Suppressor macrophage treated with lipopolysaccharide for 1 hour (primary cell): ENCODE results near the gene CRABP1.

Source experiments
- DNase-seq, 3 donors: peaks; one replicate each; pipeline ENCODE4 v3.0.0-alpha.2; 2020 to 2022

CRABP1 gene

DNA sequence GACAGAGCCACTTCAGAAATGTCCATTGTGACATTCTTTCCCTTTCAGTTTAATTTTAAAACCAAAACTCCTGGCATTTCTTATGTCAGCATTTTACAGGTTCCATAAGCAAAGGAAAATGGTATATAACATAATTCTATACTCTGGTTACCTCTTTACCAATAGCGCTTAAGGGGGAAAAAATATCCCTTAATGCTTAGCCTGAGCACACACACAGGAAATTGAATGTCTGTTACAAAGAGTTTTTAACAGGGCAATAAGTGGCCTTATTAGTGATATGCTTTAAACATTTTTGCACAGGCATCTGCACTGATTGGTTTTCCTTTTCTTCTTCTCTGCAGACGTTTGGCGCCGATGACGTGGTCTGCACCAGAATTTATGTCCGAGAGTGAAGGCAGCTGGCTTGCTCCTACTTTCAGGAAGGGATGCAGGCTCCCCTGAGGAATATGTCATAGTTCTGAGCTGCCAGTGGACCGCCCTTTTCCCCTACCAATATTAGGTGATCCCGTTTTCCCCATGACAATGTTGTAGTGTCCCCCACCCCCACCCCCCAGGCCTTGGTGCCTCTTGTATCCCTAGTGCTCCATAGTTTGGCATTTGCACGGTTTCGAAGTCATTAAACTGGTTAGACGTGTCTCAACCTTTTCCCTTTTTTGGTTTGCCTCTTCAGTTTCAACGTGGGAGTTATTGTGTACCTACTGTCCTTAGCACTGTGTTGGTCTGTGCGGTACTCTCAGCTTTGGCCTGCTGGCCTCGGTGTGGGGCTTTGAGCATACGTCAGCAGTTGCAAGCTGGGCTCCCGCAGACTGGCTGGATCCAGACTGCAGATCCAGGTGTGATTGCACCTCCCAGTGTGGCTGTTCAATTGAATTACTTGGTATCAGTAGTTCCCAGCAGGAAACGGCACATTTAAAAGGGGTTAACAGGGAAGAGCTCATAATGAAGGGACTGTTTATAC lies 7.7 kb downstream of the CRABP1 start:
- DNase-seq, result no peak

DNA sequence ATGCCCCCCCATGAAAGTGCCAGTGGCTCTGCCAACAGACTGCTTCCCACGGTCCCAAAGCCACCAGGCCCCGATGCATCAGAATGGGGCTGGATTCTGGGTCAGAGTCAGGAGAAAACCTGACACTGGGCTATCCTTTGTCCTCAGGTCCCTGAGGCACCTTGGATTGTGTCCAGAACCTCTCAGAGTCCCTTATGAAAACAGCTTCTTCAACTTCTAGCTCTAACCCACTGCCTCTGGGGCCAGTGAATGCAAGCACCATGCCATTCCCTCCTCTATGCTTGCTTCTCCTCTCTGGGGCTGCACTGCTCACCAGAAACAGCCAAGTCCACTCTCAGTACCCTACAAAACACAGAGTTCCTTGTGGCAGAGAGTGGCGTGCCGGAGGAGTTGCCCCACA lies 9.9 kb downstream of the CRABP1 start:
- no peak for DNase-seq

DNA sequence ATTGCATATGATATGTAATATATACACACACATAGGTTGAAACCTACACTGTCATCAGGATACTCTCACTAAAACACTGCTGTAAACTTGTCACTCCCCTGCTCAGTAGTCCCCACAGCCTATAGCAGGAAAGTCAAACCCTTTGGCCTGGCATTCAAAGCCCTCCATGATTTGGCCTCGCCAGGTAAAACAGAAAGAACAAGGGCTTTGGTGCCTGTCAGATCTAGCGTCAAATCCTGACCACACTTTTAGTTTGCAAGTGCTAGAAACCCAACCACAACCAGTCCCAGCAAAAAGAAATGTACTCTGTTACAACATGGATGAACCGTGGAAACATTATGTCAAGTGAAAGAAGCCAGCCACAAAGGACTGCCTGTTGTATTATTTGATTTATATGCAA lies 11.4 kb downstream of the CRABP1 start:
- DNase-seq, result no peak

DNA sequence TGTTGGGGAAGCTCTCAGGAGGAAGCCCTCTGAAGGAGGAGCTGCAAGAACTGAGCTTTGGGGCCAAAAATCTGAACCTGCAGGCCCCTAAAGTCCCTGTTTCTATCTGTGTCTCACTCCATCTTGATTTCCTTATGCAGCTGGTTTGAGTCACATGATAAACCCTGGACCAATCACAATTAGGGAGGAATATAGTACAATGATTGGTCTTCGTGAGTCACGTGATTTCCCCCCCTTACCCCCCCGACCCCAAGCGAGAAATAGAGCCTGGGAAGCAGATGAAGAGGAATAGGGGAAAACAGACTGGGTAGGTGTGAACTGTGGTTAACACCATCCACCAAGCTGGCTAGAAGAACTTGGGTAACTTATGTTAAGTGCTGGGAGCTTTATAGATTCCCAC lies 12.9 kb downstream of the CRABP1 start:
- DNase-seq, result no peak

DNA sequence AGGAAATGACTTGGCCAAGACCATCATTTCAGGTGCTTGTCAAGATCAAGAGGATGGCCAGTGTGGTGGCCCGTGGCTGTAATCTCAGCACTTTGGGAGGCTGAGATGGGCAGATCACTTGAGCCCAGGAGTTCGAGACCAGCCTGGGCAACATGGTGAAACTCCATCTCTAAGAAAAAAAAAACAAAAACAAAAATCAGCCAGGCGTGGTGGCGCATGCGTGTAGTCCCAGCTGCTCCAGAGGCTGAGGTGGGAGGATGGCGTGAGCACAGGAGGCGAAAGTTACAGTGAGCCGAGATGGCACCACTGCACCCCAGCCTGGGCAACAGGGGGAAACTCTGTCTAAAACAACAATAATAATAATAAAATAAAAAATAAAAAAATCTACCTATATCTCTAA lies 15.0 kb downstream of the CRABP1 start:
- DNase-seq, result no peak

DNA sequence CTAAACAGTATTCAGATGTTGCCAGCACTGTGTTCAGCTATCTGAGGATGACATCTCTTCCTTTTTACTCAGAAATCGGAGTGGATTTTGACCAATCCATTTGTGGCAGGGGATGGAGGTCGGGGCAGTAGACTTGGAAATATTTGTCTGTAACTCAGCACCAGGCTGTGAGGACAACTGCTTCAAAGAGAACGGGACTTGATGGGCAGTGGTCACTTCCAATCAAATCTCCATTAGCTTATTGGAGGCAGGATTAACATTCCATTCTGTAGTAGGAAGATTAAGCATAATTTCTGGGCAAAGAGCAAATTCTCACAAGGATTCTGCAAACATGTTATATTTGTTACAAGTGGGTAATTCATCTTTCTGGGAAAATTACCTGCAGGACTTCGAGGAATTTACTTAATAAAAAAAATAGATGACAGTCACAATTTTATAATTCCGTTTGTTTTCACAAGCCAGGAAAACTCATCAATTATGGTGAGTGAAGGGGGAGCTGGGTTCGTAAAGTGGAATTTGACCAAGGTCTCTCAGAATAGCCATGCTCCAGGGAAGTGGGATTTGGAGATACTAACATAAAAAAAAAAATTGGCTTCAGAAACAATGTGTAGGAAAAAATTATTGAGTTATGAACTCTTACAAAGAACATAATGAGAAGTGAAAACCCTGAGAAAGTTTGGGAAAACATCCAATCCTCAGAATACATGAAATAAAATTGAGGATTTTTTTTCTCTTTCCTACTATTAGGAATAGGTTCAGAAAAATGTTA lies 18.1 kb downstream of the CRABP1 start:
- DNase-seq, result no peak

DNA sequence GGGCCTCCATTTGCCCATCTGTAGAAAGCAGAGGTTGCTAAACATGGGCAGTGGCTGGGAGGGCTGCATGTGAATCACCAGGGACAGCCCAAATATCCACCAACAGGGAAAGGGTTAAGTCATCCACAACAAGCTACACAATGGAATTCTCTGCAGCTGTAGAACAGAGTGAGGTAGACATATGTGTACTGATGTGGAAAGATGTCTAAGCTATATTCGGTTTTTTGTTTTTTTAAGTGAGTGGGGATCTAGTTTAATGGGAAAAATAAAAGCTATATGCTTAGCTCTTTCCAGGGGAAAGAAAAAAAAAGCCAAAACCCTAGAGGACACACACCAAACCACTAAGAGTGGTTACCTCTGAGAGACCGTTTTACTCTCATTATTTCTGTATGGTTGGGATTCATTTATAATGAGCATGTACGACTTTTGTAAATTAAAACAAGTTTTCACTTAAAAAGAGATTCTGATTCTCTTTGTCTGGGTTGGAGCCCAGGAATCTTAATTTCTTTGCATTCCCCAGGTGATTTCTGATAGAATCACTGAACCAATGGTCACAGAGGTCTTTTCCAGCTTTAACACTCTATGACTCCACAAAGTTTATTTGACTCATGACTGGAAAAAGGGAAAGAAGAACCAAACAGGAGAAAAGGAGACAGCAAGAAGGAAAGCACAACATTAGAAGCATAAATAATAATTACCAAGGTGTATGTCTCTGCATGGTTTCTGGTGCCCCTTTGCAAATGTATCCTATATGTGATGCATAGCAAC lies 19.1 kb downstream of the CRABP1 start:
- no peak for DNase-seq

DNA sequence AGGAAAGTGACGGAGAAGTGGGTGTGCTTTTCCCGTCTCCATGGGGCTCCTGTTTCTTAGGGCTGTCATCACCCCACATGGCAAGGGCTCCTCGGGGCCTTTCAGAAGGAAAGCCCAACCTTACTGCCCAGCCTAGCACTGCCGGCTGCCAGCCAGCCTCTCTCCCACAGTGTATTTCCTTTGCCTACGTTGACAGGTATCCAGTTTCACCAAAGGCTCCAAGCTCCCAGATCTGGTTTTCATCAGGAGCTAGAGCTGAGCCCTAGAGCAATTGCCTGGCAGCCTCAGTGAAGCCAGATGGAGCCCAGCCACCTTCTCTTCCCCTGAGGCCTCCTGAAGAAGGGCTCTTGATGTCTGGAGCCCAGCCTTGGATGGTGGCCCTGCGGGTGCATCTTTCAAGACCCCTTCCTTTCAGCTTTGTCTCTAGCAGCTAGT lies 20.2 kb downstream of the CRABP1 start:
- DNase-seq, result no peak

DNA sequence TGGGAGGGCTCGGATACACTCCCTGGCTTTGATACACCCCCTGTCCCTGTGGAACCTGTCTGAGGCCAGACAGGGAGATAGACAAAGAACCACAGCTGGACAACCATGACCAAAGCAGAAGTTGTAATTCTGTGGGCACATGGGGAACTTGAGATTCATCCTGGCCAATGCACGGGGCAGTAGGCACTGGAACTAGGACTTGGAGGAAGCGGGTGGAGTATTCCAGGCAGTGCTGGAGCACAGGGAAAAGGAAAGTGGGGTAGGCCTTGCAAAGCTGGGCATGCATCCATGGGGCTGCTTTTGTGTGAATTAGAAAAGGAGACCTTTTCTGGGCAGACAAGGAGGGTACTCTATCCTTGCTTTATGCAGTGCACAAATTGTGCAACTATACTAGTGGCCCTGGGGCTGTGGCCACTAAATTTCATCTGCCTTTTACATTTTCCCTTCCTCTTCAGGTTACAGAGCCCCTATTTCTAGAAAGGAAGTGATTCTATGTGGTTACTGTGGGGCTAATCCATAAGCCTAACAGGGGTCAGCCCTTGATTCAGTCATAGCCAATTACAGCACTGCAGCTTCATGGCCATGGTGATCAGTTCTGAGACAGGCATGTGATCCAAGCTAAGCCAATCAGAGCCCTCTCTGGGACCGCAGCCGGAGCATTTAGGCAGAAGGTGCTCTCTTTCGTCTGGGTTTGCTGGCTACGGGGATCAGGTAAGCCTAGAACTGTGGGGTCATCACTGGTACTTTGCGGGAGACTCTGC lies 21.0 kb downstream of the CRABP1 start:
- DNase-seq, result peak; percentile 57 to 61 (median 58)

DNA sequence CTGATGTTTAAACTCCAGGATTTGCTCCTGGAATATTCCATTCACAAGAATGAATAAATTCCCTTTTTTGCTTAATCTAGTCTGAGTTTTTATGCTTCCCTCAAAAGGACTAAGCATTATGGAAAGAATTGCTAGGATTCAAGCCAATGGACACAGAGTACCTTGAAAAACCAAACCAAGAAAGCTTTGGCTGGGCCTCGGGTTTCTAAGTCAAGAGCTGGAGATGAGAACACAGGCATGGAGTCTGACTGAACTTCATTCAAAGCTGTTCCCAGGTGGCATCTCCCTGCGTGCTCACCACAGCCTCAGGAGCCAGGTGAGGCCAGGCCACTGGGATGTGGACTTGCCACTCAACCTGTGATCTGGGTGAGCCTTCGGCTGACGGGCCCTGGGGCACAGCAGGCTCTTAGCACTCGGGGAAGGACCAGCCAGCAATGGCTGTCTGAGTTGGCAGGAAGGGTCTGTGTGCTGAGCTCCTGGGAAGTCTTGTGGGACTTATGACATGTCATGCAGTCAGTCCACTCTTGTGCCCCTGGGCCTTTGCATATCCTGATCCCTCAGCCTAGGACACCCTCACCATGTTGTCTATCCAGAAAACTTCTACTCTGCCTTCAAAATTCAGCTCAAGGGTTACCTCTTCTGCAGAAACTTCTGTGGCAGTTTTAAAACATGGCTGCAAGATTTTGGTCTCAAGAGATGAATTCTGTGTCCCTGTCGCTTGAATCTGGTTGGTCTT lies 21.8 kb downstream of the CRABP1 start:
- DNase-seq, result no peak

DNA sequence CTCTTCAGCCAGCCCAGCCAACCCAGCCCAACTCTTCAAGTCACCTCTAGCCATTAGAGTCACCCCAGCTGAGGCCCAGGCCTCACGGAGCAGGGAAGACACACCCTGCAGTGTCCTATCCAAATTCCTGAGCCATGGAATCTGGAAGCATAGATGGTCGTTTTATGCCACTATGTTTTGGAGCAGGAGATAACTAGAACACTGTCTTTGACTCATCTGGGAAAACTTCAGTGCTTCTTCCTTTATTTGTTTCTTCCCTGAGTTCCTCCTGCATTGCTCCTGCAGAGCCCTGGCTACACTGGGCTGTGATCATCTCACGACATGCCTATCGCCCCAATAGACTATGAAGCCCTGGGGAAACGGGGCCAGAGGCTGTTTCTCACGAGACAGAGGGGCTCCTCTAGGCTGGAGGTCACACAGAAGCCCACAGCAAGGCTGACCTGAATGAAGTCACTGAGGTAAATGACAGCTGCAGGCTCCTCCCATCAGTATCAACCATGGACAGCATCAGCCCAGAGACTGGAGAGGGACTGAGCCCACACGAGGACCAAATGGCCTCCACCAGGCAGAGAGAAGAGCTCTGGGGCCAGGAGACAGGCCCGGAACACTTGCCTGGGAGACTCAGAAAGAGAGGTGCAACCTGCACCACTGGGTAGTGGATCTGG lies 22.7 kb downstream of the CRABP1 start:
- DNase-seq, result no peak

DNA sequence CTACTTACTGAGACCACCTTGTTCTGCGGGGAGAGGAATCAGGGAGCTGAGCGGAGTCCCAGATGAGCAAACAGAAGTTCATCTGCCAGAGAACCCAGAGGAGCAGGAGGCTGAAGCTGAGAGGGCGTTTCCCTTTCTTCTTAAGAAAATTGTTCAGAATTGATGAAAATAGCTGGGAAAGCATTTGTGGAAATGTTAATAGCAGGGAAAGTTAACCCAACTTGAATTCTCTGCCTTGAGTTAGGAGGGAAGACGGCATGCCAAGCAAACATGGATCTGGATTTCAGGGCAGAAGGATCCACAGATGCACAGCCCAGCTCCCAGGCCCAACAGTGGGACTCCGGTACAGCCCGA lies 23.2 kb downstream of the CRABP1 start:
- DNase-seq, result peak in 1 of 3 donors; percentile 4

DNA sequence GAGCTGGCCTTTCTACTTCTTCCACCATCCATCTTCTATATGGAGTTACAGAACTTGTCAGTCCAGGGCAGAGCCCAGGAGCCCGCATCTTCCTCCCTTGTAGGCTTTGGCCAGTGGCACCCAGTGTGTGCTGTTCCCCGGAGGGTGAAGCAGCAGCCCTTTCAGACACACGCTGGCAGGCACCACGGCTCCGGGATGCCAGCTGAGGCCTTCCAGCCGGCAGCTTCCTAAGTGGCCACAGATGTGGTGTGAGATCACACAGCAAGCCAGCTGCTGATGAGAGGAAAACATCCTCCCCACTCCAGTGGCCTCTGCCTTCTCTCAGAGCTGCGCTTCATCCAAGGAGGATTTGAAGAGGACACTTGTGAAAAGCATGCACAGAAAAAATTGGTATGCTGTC lies 24.1 kb downstream of the CRABP1 start:
- peak in 1 of 3 donors; percentile 8 for DNase-seq

DNA sequence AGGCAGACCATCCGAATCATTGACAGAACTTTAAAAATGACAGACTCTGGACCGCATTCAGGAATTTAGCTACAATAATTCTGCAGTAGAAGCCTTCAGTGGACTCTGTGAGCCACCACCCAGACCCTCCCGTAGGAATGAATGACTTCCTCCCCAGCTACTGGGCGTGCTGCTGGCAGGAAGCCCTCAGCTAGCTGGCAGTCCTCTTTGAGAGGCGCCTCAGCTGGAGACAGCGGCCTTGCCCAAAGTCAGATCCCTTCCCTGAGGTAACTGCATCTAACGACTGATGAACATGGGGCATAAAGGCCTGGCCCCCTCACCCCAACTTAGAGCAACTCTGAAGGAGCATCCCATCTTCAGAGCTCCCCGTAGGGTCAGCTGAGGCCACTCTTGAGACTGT lies 25.8 kb downstream of the CRABP1 start:
- DNase-seq, result peak in 2 of 3 donors; percentile 18

DNA sequence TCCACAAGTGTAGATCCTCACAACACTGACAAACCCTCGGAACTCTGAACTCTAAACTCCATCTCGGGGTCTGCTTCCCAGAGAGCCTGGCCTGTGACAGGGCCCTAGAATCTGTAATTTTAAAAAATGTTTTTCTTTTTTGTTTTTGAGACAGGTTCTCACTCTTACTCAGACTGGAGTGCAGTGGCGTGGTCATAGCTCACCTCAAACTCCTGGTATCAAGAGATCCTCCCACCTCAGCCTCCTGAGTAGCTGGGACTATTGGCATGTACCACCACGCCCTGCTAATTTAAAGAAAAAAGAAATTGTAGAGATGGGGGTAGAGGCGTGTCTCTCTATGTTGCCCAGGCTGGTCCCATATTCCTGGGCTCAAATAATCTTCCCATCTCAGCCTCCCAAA lies 26.2 kb downstream of the CRABP1 start:
- DNase-seq, result no peak

DNA sequence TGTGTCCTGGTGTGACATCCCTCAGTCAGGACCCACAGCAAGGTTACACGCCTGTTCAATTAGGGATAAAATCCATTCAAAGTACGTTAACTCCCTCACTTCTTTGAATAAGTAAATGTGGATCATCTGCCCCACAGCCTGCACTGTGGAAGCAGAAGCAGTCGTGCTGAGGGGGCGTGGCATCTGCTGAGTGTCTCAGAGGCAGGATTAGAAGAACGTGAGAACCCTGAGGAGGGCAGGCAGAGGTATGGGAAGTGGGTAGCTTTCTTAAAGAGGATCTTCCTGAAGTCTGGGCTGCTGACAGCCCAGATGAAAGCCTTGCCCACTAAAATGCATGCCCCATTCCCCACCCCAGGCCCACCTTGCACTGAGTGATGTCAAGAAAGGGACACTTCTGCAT lies 28.5 kb downstream of the CRABP1 start:
- peak; percentile 18 to 42 (median 38) for DNase-seq

DNA sequence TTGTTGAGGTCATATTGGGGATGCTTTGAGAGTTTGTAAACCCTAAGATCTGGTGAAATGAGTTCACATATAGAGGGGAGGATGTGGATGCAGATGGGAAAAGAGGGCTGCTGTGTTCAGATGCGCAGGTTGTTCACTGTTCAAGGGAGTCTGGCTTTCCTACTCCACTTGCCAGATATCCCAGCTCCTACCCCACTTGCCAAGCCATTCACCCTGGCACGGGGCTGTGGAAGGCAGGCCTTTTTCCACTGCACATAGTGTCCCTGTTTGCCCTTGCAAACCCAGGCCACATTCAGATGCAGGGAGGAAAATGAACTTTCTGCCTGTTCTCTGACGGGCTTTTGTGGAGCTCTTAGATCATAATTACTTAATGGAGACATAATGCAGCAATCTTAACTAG lies 29.0 kb downstream of the CRABP1 start:
- peak in 1 of 3 donors; percentile 14 for DNase-seq

DNA sequence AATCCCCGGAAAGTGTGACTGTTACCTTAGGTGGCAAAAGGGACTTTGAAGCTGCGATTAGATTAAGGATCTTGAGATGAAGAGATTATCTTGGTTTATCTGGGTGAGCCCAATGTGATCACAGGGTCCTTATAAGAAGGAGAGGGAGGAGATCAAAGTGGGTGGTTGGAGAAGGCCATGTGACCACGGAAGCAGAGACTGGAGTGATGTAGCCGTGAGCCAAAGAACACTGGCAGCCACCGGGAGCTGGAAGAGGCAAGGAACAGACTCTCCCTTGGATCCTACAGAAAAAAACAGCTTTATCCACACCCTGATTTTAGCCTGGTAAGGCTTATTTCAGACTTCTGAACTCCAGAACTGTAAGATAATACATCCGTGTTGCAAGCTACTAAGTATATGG lies 29.9 kb downstream of the CRABP1 start:
- DNase-seq, result no peak

DNA sequence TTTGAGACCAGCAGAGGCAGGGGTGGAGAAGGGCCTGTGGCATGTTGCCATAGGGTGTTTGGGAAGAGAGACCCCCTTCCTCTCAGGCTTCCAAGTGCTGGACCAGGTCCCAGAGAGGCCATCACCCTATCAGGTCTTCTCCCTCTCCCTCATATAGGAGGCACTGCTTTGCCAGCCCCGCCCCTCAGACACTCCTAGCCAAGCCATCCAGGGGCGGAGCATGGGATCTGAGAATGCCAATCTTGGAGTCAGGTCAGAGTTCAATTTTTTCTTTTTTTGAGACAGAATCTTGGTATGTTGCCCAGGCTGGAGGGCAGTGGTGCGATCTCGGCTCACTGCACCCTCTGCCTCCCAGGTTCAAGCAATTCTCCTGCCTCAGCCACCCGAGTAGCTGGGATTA lies 32.7 kb downstream of the CRABP1 start:
- peak in 1 of 3 donors; percentile 5 for DNase-seq

DNA sequence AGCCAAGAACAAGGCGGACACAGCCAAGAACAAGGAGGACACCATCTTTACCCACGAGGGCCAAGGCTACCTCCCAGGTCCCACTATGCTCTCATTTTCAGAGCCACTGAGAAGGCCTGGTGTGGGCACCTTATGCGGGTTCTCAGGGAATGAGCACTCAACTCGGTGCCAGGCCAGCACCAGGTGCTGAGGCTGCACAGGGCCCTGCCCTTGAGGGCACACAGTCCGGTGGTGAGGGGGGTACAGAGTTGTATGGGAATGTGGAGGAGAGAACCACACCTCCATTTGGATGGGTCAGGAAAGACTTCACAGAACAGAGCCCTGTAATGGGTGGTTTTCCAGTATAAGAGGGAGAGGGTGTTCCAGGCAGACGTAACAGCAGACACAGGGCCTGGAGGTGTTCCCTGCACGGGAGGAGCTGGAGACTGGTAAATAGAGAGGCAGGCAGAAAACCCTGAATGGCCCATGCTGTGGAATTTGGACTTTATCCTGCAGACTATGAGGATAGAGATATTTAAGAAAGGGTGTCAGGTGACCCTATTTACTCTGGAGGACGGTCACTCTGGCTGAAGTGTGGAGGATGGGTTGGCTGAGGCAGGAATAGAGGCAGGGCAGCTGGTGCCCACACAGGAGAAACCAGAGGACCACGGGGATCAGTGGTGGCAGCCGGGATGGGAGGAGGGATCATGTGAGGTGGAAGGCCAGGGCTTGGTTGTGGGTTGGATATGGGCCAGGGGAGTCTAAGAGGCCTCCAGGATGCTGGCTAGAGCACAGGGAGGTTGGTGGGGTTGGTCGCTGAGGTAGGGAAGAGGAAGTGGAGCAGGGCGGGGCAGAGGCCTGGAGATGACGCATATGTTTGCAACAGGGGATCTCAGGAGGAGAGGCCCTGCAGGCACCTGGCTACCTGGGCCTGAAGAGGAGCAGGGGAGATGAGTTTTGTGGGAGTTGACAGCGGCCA lies 34.6 kb downstream of the CRABP1 start:
- peak; percentile 24 to 31 (median 24) for DNase-seq
